ENCODE measurements around the gene GPR4.
"Not testable (repeated sequence)": the region's sequence is repeated elsewhere in the genome, so short reads cannot be mapped to it uniquely, and the experiment has no call there.

The GPR4 gene

GRCh38 chr19:45629704-45630103, 27.7 kb upstream of the GPR4 start:
- Histone ChIP-seq H3K9ac (no peak overlapping the region), H3K4me3 (IDR thresholded peaks at IDR 0.05; ENCODE audit: insufficient read depth, low read depth, low read length) (no peak overlapping the region), H4K20me1 (ENCODE audit: insufficient read depth) (no peaks in the 10 kb centered on the region), H3K27me3 (ENCODE audit: insufficient read depth, low read depth) (no peaks in the 10 kb centered on the region), H3K36me3 (ENCODE audit: insufficient read depth) (no peaks in the 10 kb centered on the region), H3K79me2 (ENCODE audit: insufficient read depth, low read depth) (no peaks in the 10 kb centered on the region), H3K4me2 (peak overlapping the region; percentile 1; the same call in 1 of the 2 replicates), H2AFZ (ENCODE audit: low read depth) (no peak overlapping the region), H3K27ac (0 out of 2 replicates have a peak overlapping the region, but pooled peaks have one; percentile 18), H3K4me1 (ENCODE audit: low read depth, poor library complexity, severe bottlenecking) (peaks cover 23% of the 10 kb centered on the region)
- no peak for TF ChIP-seq CTCF (conservative IDR thresholded peaks at IDR 0.05; ENCODE audit: low read depth, low read length)

DNA sequence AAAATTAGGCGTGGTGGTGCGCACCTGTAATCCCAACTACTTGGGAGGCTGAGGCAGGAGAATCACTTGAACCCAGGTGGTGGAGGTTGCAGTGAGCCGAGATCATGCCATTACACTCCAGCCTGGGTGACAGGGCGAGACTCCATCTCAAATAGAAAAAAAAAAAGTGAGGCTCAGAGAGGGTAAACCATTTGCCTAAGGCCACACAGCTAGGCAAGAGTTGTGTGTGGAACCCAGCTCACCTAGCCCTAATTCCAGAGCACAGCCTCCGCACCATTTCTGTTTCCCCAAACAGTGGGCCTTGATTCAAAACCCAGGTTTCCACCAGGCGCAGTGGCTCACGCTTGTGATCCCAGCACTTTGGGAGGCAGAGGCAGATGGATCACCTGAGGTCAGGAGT, 26.2 kb upstream of the GPR4 start:
- H3K4me3 ChIP-seq (IDR thresholded peaks at IDR 0.05; ENCODE audit: insufficient read depth, low read depth, low read length); H3K27ac ChIP-seq; H3K36me3 ChIP-seq (ENCODE audit: insufficient read depth); H2AFZ ChIP-seq (ENCODE audit: low read depth); H3K27me3 ChIP-seq (ENCODE audit: insufficient read depth, low read depth); H3K79me2 ChIP-seq (ENCODE audit: insufficient read depth, low read depth); H3K4me2 ChIP-seq; H4K20me1 ChIP-seq (ENCODE audit: insufficient read depth); H3K9ac ChIP-seq: not testable (repeated sequence)
- peaks cover 23% of the 10 kb centered on the region for H3K4me1 ChIP-seq (ENCODE audit: low read depth, poor library complexity, severe bottlenecking)

GRCh38 chr19:45623984-45624383, 22.0 kb upstream of the GPR4 start:
- Histone ChIP-seq H3K4me2 (no peak overlapping the region), H3K27me3 (ENCODE audit: insufficient read depth, low read depth) (no peaks in the 10 kb centered on the region), H2AFZ (ENCODE audit: low read depth) (no peak overlapping the region), H3K4me1 (ENCODE audit: low read depth, poor library complexity, severe bottlenecking) (no peaks in the 10 kb centered on the region), H4K20me1 (ENCODE audit: insufficient read depth) (no peaks in the 10 kb centered on the region), H3K79me2 (ENCODE audit: insufficient read depth, low read depth) (no peaks in the 10 kb centered on the region), H3K36me3 (ENCODE audit: insufficient read depth) (no peaks in the 10 kb centered on the region), H3K4me3 (IDR thresholded peaks at IDR 0.05; ENCODE audit: insufficient read depth, low read depth, low read length) (no peak overlapping the region), H3K9ac (no peak overlapping the region), H3K27ac (no peak overlapping the region)
- no peak for TF ChIP-seq CTCF (conservative IDR thresholded peaks at IDR 0.05; ENCODE audit: low read depth, low read length)

- H3K4me3 ChIP-seq (IDR thresholded peaks at IDR 0.05; ENCODE audit: insufficient read depth, low read depth, low read length) = no peak overlapping the region
- no peaks in the 10 kb centered on the region for H4K20me1 ChIP-seq (ENCODE audit: insufficient read depth)
- no peak overlapping the region for H3K4me2 ChIP-seq
- H3K4me1 ChIP-seq (ENCODE audit: low read depth, poor library complexity, severe bottlenecking) = no peaks in the 10 kb centered on the region
- no peak for TF ChIP-seq CTCF (conservative IDR thresholded peaks at IDR 0.05; ENCODE audit: low read depth, low read length)
- no peak overlapping the region for H3K9ac ChIP-seq
- no peaks in the 10 kb centered on the region for H3K79me2 ChIP-seq (ENCODE audit: insufficient read depth, low read depth)
- H2AFZ ChIP-seq (ENCODE audit: low read depth) = no peak overlapping the region
- no peaks in the 10 kb centered on the region for H3K27me3 ChIP-seq (ENCODE audit: insufficient read depth, low read depth)
- no peak overlapping the region for H3K27ac ChIP-seq
- no peaks in the 10 kb centered on the region for H3K36me3 ChIP-seq (ENCODE audit: insufficient read depth)
Observed at GRCh38 chr19:45621976-45622503, 20.0 kb upstream of the GPR4 start.

DNA sequence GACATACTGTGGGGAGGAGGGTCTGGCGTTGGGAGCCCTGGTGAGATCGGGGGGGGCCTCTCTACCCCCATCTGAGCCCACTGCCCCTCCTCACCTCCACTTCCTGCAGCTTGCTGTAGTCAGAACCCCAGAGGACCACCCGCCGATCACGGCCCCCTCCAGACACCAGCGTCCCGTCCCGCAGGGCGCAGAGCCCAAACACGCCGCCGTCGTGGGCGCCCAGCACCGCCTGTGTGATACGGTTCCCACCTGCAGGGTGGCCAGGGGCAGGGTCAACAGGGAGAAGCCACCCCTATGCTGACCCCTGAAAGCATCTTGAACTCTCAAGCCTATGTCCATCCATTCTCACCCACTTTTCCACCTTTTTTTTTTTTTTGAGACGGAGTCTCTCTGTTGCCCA, 19.4 kb upstream of the GPR4 start:
- Histone ChIP-seq H3K4me3 (IDR thresholded peaks at IDR 0.05; ENCODE audit: insufficient read depth, low read depth, low read length) (no peak overlapping the region), H3K9ac (no peak overlapping the region), H3K79me2 (ENCODE audit: insufficient read depth, low read depth) (no peaks in the 10 kb centered on the region), H2AFZ (ENCODE audit: low read depth) (no peak overlapping the region), H3K27ac (no peak overlapping the region), H3K27me3 (ENCODE audit: insufficient read depth, low read depth) (no peaks in the 10 kb centered on the region), H3K4me1 (ENCODE audit: low read depth, poor library complexity, severe bottlenecking) (peaks cover 3% of the 10 kb centered on the region), H4K20me1 (ENCODE audit: insufficient read depth) (no peaks in the 10 kb centered on the region), H3K4me2 (no peak overlapping the region), H3K36me3 (ENCODE audit: insufficient read depth) (no peaks in the 10 kb centered on the region)
- TF ChIP-seq CTCF (conservative IDR thresholded peaks at IDR 0.05; ENCODE audit: low read depth, low read length) = no peak

Measured in KMS-11 (cell line).